Measurements from ENCODE around the gene SMIM10L1.

DNA sequence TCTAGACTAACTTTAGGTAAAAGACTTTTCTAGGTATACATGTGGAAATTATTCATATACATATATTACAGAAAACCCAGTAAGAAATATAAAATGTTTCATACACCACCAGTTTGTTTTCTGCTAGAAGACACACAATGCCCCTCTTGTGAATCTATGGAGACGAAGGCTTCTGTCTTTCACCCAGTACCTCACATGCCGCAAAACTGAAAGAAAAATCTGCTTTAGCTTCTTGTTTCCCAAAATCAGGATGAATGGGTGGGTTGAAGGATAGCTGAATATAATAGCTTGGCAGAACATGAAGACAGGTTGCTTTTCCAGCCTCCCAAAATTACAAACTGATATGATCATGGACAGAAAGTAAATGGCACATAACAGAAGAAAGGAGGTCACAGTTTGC is 37.8 kb upstream of the SMIM10L1 start:
- TF ChIP-seq CHD2 (IDR thresholded peaks at IDR 0.05; ENCODE audit: low read length) (no peak), POLR2AphosphoS5 (IDR thresholded peaks at IDR 0.05; ENCODE audit: low read depth, low read length) (no peak), EZH2 (IDR thresholded peaks at IDR 0.05; ENCODE audit: low read depth, low read length, severe bottlenecking) (no peak), ASH2L (IDR thresholded peaks at IDR 0.05; ENCODE audit: low read length) (no peak), TAF1 (IDR thresholded peaks at IDR 0.05; ENCODE audit: low read depth, low read length) (no peak), JUND (IDR thresholded peaks at IDR 0.05; ENCODE audit: low read length) (no peak), JUN (IDR thresholded peaks at IDR 0.05; ENCODE audit: low read depth, low read length) (no peak), CREB1 (IDR thresholded peaks at IDR 0.05) (no peak), CEBPB (IDR thresholded peaks at IDR 0.05; ENCODE audit: low read depth, low read length) (no peak), CBX8 (IDR thresholded peaks at IDR 0.05; ENCODE audit: borderline replicate concordance, low read depth, low read length) (no peak), ZNF274 (IDR thresholded peaks at IDR 0.05; ENCODE audit: borderline replicate concordance, extremely low read depth, low read length) (no peak)
- TF ChIP-seq, protein P1, sequence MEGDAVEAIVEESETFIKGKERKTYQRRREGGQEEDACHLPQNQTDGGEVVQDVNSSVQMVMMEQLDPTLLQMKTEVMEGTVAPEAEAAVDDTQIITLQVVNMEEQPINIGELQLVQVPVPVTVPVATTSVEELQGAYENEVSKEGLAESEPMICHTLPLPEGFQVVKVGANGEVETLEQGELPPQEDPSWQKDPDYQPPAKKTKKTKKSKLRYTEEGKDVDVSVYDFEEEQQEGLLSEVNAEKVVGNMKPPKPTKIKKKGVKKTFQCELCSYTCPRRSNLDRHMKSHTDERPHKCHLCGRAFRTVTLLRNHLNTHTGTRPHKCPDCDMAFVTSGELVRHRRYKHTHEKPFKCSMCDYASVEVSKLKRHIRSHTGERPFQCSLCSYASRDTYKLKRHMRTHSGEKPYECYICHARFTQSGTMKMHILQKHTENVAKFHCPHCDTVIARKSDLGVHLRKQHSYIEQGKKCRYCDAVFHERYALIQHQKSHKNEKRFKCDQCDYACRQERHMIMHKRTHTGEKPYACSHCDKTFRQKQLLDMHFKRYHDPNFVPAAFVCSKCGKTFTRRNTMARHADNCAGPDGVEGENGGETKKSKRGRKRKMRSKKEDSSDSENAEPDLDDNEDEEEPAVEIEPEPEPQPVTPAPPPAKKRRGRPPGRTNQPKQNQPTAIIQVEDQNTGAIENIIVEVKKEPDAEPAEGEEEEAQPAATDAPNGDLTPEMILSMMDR (IDR thresholded peaks at IDR 0.05; ENCODE audit: control extremely low read depth in 1 of 3, insufficient read depth in 1 of 3, low read depth in 1 of 3, low read length in 3 of 3): no peak
